Central memory CD4-positive, alpha-beta T cell (primary cell): Measurements from ENCODE around the gene TMEM123.
"Not testable (repeated sequence)": the region's sequence is repeated elsewhere in the genome, so short reads cannot be mapped to it uniquely, and the experiment has no call there.

ENCODE experiments used
- DNase-seq: peaks from one replicate; pipeline ENCODE4 v3.0.0; 2022

The TMEM123 gene

DNA sequence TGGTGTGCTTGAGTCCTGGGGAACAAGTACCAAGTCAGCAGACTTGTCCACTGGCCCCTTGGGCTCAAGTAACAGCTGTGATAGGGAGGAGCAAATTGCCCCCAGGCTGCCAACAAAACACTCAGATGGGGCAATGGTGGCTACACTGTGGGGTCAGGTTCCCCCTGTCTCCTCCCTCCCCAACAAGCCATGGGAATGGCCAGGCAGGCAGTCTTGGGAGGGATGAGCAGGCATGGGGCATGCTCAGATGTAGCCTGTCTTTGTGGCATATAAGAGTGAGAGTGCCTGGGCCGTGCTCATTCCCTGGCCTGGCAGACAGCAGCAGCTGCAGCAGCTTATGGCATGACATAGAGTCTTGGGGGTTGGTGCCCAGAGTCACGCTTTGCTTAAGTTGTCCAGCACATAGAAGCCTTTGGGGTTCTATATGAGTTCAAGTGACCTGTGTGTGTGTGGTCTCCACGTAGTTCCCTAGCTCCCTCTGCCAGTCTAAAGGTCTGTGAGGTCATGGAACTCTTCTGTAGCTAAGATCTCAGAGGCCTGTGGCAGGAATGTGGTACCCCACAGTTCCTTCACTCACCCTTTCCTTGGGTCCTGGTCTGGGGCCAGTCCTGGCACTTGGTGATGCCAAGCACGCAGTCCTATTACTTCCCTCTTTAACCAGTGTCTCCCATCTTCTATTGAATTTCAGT is 60.9 kb downstream of the TMEM123 start:
- DNase-seq: no peak

DNA sequence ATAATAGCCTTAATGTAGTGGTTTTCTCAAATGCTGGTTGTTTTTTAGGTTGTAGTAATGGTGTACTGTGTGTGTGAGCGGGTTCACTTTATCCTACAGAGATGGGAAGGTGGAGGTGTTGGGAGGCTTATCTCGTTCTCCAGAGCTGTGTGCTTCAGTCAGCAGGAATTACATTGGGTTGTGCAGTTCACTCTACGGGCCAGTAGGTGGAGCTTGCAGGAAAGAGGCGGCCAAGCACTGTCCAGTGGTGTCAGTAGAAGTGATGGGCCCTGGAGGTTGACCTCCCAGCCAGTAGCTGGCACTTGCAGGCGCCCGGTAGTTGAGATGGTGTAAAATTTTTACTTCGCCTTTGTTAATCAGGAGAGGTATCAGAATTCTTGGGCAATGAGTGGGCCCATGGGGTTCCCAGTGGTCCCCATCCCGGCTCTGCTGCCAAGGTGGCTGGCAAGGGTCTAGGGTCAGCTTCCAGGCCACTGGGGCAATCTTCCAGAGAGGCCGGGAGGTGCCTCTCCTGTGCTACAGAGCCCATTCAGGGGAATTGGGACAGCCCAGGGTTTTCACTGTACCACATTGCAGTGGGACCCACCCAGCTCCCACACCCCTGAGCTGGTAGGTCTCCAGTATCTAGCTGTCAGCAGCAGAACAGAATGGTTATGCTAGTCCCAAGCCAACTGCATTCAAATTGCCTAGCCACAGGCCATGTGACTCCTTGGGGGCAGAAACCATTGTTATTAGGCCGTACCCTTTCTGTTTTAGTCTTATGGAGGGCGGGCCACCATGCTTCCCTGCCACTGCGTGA is 61.7 kb downstream of the TMEM123 start:
- DNase-seq: peak; percentile 49

DNA sequence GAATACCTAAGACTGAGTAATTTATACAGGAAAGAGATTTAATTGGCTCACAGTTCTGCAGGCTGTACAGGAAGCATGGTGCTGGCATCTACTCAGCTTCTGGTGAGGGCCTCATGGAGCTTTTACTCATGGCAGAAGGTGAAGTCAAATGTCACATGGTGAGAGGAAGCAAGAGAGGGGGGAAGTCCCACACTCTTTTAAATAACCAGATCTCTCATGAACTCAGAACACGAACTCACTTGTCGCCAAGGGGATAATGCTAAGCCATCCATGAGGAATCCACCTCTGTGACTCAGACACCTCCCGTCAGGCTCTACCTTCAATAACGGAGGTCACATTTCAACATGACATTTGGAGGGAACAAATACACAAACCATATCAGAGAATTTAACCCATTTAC is 63.3 kb downstream of the TMEM123 start:
- no peak for DNase-seq

DNA sequence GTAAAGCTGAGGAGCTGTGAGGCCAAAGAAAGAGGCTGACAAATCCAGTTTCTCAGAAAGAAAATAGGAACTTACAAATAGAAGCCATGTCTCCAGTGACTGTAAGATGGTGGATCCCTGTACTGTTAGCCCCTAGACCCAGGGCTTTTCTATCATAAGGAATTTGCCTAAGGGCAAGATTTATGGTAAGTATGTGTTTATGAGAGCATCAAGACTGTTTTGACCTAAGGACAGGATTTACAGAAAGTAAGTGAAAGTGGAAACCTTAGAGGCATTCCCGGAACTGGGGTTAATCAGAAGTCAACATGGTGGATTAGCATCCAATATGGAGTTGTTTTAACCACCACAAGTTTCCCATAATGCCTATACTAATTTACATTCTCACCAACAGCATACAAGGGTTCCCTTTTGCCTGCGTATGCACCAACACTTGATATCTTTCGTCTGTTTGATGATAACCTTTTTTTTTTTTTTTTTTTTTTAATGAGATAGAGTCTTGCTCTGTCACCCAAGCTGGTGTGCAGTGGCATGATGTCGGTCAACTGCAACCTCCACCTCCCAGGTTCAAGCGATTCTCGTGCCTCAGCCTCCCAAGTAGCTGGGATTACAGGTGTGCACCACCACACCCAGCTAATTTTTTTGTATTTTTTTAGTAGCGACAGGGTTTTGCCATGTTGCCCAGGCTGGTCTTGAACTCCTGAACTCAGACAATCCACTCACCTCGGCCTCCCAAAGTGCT is 65.4 kb downstream of the TMEM123 start:
- DNase-seq: no peak

DNA sequence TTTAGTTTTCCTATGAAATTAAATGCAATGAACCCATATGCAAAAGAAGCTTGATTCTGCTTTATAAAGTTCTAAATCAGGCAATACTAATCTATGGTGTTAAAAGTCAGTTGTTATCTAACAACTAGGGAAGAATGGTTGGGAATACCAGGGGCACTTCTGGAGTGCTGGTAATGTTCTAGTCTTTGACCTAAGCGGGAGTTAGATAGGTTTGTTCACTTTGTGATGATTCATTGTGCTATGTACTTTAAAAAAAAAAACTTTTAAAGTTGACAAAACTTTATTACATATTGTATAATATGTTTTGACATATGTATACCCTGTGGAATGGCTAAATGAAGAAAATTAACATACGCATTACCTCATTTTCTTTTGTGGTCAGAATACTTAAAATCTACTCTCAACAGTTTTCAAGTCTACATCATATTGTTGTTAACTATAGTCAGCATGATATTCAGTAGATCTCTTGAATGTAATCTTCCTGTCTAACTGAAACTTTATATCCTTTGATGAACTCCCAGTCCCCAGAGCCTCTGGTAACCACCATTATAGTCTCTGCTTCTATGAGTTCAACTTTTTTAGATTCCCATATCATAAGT is 66.3 kb downstream of the TMEM123 start:
- DNase-seq: no peak

DNA sequence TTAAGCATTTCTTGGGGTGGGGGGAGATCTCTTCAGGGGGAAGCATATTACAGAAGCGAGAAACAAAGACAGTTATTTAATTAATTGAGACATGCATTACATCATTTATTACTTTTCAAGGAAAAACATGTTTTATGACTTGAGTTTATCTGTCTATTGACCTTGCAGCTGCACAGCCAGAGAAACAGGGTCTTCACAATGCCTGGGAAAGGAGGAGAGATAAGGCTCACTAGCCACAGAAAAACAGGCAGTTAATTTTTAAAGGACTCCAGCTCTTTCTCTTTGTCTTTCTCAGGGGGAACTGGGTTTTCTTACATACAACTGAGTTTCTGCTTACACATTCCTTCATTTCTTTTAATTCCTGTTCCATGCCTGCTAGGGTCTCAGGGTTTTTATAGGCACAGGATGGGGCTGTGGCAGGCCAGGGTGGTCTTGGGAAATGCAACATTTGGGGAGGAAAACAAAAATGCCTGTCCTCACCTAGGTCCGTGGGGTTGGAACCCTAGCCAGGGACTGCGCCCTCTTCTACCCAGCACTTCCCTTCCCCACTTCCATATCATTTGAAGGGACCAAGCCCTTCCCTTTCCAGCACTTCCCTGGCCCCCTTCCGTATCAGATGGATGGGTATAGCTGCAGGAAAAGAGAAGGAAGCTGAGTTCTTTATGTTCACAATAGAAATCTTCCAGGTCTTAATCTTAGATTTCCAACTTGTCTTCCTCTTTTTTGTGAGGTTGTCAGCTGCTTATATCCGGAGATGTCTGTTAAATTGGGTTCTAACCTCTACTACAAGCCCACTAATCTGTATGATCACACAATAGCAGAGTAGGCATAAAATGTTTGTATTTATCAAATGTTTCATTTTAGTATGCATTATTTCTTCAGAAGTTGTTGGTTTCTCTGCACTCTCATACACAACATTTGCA is 67.2 kb downstream of the TMEM123 start:
- DNase-seq: no peak

DNA sequence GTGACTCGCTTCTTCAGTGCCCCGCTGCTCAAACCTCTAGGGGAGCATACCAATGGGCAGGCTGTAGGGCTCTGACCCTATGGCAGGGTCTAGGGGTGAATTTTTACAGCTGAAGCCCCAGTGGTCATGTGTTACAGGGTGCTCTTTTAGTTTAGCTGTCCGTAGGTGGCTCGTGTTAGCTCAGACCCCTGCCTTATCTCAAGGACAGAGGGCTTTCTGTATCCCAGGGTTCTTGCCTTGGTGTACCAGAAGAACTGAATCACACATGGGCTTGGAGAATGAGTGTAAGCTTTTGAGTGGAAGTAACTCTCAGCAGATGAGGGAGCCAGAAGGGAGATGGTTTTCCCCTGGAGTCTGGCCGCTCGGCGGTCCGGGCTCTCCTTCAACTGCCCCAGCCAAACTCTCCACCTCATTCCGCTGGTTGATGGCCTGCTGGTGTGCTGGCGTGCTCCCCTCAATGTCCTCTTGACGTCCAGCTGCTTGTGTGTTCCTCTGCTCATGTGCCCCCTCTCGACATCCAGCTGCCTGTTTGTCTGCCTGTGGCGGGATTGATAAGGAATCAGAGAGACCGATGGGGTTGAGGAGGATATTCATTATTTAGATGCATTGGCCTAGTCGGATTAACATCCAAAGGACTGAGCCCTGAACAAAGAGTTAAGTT is 68.0 kb downstream of the TMEM123 start:
- DNase-seq: no peak

DNA sequence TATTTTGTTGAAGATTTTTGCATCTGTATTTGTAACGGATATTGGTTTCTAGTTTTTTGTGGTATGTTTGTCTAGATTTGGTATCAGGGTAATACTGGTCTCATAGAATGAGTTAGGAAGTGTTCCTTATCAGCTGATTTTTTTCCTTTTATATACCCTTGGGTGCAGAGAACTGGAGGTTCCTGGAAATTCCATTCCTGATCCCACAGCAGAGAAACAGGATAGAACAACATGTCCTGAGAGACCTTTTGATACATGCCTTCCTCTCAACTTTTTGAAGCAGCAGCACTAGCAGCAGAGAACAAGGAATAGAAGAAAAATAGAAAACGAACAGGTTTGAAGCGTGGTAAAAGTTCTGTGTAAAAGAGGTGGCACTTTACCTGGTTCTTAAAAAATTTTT is 68.7 kb downstream of the TMEM123 start:
- no peak for DNase-seq

DNA sequence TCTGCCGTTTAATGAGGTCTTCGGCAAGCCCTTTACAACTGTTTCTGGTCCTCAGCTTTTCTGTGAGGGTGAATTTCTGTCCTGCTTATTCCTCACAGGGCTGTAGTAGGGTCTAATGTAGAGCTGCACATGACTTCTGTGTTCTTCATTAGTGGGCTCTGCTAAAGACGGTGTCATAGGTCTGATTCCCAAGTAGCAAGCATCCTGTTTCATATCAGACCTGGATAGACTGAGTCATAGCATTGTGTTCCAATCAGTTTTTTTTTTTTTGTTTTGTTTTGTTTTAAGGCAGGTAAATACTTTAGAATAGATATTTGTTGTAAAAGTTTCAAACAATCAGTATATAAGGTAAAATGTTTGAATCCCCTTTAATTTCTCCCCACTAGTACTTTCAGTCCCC is 70.2 kb downstream of the TMEM123 start:
- DNase-seq: no peak

DNA sequence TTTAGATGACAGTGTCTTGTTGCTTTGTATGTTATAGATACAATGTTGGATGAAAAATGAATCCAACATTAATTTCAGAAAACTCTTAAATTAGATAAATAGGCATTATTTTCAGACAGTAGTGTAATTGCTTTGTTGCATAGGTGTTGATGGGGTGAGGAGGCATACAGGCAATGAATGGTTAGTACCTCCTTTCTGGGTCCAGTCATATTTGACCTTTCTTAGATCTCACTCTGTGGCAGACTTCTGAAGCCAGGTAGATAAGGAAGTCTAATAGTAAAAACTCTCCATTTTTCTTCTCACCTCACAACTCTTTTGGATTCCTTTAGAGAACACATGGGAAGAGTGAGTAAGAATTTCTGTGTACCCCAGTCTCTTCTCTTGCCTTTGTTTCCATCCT is 73.7 kb downstream of the TMEM123 start:
- no peak for DNase-seq

DNA sequence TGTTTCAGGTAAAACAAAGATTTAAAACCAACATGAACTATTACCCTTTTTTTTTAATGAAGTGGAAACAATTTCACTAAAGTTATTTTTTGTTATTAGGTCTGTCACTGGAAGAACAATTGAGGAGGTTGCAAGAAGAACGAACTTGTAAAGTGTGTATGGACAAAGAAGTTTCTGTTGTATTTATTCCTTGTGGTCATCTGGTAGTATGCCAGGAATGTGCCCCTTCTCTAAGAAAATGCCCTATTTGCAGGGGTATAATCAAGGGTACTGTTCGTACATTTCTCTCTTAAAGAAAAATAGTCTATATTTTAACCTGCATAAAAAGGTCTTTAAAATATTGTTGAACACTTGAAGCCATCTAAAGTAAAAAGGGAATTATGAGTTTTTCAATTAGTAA is 74.7 kb downstream of the TMEM123 start:
- DNase-seq: no peak

DNA sequence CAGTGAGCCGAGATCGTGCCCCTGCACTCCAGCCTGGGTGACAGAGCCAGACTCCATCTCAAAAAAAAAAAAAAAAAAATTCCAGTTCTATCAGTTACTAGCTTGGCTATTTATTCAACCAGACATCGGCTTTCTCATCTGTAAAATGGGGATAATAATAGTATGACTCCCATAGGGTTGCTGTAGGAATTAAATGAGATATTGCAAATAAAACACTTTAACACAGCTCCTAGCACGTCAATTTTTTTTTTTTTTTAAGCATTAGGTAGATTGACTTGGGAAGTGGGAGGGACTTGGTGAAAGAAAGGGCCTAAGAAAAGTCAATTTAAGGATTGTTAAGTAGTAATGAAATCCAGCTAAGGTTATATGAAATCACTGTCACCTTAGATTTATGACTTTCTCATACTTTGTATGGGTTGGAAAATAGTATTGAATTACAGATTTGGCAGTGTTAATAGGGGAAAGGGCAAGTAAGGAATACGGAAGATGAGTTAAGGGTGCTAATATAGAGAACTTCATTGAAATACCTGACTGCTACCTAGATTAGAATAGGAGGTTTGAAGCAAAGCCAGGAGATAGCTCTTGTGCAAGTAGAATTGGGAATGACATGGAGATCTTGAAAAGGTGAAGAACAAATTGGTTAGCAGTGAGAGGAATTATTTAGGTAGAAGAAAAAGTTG is 76.7 kb downstream of the TMEM123 start:
- no peak for DNase-seq

DNA sequence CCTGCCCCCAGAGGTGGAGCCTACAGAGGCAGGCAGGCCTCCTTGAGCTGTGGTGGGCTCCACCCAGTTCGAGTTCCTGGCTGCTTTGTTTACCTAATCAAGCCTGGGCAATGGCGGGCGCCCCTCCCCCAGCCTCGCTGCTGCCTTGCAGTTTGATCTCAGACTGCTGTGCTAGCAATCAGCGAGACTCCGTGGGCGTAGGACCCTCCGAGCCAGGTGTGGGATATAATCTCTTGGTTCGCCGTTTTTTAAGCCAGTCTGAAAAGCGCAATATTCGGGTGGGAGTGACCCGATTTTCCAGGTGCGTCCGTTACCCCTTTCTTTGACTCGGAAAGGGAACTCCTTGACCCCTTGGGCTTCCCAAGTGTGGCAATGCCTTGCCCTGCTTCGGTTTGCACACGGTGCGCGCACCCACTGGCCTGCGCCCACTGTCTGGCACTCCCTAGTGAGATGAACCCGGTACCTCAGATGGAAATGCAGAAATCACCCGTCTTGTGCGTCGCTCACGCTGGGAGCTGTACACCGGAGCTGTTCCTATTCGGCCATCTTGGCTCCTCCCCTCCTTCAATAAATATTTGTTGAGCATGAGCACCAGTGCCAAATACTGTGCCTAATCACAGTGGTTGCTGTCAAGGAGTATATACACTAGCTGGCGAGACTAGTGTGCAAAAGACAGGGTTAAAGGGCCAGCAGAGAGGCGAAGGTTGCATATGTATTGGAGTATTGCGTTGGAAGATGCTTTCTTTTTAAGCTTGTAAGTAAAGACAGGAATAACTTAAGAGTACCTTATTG is 77.7 kb downstream of the TMEM123 start:
- DNase-seq: not testable (repeated sequence)

DNA sequence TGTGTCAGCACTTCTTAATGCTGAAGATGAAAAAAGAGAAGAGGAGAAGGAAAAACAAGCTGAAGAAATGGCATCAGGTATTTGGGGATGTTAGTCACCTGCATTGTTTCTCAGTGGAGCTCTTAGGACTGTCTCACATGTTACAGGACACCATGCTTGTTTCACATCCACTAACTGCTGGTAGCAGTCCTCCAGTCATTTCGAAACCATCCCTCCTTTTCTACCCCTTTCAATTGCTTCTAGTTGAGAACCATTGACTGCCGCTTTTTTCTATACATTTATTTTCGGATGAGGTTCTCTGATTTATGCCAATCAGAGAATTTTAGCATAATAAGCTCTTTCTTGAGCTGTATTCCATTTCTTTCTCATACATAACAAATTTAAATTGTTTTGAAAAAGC is 84.1 kb downstream of the TMEM123 start:
- DNase-seq: no peak

DNA sequence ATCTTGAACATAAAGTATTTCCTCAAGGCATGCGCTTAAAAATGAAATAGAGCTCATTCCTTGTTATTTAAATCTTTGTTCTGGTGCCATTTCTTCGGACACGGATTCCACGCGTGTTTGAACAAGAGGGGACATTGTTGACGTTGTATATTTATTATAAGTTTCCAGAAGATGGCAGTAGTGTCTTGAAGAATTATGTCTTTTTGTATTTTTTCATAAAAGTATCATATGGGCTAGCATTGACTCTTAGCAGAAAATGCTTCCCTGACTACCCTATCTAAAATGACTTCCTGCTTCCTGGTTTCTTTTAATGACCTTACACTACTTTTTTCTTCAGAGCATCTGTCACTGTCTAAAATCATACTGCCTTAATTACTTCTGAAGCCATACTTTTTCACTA is 85.2 kb downstream of the TMEM123 start:
- peak; percentile 45 for DNase-seq

DNA sequence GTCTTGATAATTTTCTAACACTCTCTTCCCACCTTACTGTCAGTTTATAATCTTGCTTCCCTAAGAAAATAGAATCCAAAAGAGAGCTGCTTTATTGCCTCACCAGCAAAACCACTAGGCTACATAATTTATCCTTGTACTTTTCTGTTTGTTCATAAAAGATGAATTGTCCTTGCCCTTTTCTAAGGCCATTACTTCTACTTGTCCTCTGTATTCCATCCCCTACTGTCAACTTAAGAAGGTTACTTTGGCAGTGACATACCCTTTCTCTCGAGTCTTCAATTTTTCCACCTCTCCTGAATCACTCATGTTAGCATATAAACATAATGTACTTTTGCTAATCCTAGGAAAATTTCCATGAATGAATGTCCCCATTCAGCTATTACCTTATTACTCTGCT is 87.6 kb downstream of the TMEM123 start:
- DNase-seq: no peak

DNA sequence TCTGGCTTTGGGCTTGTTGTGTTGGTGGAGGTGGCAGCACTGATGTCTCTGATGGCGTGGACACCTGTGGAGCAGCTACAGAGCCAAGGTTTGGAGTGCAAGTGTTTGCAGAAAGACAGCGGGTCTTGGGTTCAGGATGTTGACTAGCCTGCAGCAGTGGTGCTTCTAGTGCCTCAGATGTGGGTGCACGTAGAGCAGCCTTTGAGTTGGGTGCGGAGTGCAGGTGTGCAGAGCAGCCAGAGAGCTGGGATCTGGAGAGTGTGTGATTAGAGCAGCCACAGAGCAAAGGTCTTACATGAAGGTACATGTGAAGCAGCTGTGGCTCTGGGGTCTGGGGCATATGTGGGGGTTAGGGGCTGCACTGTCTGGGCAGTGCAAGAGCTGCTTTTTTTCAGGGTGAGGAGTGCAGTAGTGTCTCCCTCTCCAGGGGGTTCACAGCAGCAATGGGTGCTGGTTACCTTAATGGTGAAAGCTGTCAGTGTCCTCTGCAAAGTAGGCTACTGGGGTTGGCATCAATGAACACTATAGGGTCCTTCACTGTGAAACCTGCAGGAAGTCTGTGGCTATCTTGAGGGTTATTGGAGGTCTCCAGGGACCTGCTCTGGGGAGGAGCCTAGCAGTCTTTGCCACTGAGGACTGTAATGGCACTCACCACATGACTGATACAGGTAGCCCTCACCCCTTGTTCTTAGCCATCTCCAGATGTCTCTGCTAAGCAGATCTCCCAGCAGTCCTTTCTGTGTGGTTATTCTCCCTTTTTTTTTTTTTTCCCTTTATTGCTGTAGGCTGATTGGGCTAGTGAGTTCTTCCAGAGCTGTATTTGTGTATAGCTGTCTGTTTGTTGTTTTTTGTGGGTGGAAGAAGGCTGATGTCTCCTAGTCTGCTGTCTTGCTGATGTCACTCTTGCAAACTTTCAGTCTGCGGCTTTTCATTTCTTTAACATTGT is 91.2 kb downstream of the TMEM123 start:
- peak; percentile 73 for DNase-seq

DNA sequence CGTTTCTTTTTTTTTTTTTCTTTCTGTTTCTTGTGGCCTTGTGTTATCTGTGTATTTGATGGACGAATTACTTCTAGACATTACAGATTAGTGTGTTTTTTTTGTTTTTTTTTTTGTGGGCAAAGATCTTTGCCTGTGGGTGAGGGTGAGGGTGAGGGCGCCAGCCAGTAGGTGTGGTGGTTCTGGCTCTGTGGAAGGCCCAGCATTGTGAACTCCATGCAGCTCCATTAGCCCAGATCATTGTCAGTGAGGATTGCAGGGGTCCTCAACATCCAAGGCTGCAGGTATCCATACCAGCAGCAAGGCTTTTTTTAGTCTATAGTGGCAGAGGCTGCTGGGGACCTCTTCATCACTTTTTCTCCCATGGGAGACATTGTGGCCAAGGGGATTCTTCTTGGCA is 91.9 kb downstream of the TMEM123 start:
- peak; percentile 58 for DNase-seq

DNA sequence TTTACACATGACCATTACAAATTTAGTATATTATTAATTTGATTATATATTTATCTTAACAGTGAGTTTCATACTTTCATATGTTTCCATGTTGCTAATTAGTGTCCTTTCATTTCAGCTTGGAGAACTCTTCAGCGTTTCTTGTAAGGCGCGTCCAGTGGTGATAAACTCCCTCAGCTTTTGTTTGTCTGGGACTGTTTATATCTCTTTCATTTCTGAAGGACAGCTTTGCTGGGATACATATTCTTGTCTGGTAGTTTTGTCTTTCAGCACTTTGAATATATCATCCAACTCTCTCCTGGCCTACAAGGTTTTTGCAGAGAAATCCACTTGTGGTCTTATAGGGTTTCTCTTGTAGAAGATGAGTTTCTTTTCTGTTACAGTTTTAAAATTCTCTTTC is 93.2 kb downstream of the TMEM123 start:
- no peak for DNase-seq
